ENCODE measurements around the gene SSH2.

The SSH2 gene

GRCh38 chr17:29584452-29585079 is 345.5 kb downstream of the SSH2 start:
- no peak for DNase-seq

- no peak for DNase-seq
Measured at GRCh38 chr17:29583324-29584248, 346.4 kb downstream of the SSH2 start.

- DNase-seq = no peak
Measured at GRCh38 chr17:29582772-29583171, 347.3 kb downstream of the SSH2 start.

GRCh38 chr17:29582254-29582765 is 347.7 kb downstream of the SSH2 start:
- DNase-seq = no peak

- DNase-seq = no peak
Measured at GRCh38 chr17:29581583-29582253, 348.3 kb downstream of the SSH2 start.

- peak; percentile 85 to 89 for DNase-seq
Measured at GRCh38 chr17:29579866-29580771, 349.9 kb downstream of the SSH2 start.

GRCh38 chr17:29578626-29579485 is 351.2 kb downstream of the SSH2 start:
- no peak for DNase-seq

GRCh38 chr17:29577385-29578211 is 352.4 kb downstream of the SSH2 start:
- DNase-seq = no peak

- DNase-seq = no peak
Measured at GRCh38 chr17:29577001-29577370, 353.0 kb downstream of the SSH2 start.

- DNase-seq = no peak
Measured at GRCh38 chr17:29576214-29577000, 353.6 kb downstream of the SSH2 start.

All from stimulated activated CD4-positive, alpha-beta T cell treated with anti-CD3 and anti-CD28 coated beads, Interleukin-2, amount 100 ng/mL, for 48 hours (primary cell).